GM21825 (cell line): Measurements from ENCODE around the gene RAB4A.

Experiments
- ATAC-seq: cut with Tn5 transposase; IDR thresholded peaks from one replicate; pipeline ENCODE4 v1.9.1; 2021; ENCODE audit warnings: mild to moderate bottlenecking, moderate library complexity; ENCODE audit not compliant: unreplicated experiment

RAB4A gene

DNA sequence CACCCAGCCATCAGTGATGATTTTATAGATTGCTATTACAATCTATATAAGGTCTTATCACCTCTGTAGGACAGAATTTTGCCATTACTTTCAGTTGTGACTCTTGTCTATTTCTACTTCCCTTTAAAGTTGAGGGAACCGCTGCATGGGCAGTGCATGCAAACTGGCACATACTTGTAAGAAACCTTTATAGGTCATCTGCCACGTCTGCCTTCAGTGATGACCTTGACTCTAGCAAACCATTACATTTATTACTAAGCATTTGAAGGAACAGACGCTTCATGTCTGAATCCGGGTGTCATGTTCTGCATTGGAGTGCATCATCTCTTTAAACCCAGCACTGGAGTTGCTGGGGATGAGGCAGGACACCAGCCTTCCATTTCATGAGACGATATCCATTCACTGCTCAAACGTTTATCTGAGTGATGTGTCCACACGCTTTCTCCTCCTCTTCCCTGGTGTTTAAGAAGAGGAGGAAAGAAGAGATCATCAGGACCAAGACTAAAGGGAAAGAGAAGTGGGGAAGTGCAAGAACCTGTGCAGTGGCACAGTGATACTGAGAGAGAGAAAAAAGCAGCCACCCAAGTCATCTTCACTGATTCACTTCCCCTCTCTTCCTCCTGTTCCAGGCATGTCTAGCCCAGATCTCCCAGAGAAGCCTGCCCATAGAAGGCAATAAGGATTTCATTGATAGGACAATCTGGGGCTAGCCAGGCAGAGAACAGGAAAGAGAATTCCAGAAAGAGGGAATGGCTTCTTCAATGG, 57.9 kb downstream of the RAB4A start:
- no peak for ATAC-seq

DNA sequence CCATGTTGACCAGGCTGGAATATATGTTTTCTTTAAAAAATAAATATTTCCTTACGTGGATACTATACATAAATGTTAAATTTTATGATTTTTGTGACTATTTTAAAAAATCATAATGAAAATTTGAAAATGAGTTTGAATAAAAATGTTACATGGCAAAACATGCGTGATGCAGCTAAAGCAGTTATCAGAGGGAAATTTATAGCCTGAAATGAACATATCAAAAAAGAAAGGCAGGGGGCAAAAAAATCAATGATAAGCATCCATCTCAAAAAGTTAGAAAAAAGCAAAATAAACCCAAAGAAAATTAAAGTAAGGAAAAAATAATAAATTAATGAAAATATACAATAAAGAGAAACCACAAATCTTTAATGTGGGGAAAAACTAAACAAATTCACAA, 63.4 kb downstream of the RAB4A start:
- no peak for ATAC-seq

DNA sequence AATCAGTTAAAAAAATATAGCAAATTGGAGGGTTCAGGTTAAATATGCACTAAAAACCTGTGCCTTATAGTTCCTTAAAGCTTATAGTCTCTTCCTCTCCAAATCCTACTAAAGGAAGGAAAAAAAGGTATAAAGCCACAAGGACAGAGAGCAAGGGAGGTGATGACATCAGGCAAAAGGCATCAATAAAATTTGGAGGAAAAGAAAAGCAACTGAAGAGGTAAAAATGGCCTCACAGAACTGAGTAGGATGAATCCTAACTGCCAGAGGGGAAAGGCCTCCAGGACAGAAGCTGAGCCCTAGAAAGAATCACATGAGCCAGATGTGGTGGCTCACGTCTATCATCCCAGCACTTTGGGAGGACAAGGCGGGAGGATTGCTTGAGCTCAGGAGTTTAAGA, 63.8 kb downstream of the RAB4A start:
- ATAC-seq = no peak

DNA sequence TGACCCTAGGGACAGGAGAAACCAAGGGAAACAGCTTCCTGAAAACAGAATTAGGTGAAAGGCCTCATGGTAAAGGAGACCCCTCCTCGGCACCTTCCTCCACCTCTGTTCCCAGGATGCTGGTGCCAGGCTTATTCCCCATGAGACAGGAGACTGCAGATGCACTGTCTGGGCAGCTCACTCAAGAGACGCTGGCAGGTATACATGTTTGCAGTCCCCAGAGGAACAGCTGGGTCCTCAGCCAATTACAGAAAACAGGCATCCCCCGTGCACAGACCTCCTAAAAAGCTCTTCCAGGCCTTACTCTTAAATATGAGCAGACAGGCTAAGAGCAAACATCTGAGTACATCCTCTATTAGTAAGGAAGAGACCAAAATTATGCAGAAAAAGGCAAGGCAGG, 65.4 kb downstream of the RAB4A start:
- no peak for ATAC-seq

DNA sequence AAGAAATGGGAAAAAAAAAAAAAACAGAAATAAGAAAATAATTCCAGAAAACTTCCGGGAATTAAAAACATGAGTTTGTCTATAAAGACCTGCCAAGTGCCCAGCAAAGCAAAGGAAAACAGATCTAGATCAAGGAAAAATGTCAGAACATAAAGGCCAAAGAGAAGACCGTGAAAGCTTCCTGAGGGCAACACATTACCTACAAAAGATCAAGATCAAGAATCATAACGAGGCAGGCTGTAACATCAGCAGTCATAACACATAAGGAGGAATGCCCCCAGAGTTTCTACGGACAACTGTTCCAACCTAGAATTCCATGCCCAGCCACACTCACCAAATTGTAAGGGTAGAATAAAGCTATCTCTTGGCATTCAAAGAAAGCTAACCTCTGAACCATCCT, 68.2 kb downstream of the RAB4A start:
- ATAC-seq = no peak

DNA sequence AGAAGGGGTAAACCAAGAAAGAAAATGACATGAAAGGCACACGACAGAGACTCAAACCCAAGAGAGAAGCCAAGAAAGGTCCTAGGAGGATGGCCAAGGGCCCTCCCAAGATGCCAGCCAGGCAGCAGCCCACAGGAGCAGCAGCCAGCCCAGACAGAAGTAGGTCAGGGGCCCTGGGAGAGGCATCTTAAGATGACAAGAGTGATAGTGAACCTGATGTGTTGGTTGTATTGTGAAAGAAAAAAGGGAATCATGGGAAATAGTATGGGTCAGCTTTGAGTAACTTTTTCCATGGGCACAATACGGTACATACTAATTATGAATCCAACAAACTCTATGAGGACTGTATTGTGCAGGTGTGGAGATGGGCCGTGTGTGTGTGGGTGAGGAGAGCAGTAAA, 68.6 kb downstream of the RAB4A start:
- ATAC-seq = no peak

DNA sequence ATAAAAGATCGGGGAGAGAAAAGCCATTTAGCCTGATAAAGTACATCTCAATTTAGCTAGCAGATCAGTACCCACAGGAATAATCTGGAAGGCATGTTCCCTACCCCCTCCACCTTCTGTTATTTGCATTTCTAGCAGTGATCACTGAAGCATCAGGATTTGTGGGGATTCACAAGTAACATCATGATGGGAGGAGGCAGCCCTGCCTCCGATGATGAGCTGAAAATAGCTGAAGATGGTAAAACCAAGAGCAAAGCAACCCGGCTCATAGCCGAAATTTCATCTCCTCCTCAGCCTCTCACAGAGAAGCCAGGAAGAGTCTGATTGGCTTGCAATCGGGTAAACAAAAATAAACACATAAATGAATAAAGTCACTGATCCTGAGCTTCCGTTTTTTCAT, 69.6 kb downstream of the RAB4A start:
- ATAC-seq = no peak

DNA sequence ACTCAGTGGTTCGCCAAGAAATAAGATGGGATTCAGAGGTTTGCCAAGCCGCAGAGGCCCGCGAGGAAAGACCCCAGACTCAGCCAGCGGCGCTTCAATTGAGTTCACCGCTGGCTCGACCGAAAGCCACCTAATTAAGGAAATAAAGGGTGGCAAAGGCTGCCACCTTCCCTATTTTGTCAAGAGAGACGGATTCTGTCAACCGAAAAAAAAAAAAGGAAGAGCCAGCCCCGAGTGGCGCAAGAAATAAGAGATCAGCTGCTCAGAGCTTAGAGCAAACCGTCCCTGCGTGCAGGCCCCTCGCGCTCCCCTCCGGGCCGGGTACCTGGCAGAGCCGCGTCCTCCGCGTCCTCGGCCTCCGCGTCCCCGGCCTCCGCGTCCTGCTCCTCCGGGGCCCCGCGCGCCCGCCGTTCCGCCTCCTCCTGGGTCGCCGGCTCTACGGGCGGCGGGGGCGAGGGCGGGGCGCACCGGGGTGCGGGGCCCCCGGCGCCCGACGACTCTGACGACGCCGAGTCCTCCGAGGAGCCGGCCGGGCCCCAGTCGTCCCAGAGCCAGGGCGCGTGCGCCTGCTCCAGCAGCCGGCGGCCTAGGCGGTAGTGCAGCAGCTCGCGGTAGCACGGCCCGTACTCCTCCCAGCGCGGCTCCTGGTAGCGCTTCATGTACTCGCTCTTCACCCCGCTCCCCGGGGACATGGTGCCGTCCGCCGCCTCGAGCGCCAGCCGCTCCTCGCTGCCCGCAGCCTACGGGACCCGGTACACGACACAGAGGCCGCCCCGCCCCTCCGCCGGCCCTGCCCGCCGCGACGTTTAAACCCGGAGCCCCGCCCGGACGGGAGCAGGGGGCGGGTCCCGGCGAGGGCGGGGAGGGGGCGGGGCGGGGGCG, 71.1 kb downstream of the RAB4A start:
- ATAC-seq = peak; percentile 67

DNA sequence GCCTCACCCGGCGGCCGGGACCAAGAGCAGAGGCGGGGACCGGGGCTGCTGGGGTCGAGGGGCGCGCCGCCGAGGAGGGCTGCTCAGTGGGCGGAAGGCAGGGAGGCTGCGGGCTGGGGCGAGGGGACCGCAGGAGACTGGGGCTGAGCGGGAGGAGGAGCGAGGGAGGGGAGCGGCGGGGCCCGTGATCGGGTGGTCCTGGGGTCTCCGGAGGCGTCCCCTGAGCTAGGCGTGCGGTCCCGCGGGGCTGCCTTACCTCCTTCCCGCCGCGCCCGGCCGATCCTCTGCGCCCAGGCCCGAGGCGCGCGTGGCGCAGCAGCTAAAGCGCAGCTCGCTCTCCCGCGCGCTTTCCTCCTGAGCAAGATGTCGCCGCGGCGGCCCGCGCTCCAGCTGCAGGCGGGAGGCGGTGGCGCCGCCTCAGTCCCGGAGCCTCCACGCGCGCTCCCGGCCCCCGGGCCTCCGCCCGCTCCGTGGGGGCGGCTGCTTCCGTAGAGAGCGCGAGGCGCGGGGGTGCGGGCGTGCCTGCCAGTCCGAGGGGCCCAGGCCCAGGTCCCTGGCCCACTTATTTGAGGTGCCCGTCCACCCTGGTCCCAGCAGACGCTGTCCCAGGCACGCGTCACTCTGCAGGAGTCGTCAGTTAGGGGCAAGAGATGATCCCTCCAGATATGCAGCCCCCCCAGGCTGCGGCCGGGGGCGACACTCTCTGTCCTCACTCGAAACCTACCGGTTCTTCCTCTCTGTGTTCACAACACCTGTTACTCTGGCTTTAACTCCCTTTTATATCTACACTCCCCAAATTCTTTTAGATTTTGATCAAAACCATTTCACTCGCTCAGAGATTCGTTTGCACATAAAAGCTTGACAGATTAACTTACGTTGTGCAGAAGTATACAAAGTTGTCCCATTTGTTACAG, 72.0 kb downstream of the RAB4A start, which contains the start of gene CCSAP:
CCSAP (minus strand) TSS at position 392 of the 914 bp plus-strand sequence. CDS start 582 bp downstream, outside the sequence.
- ATAC-seq = peak; percentile 42

DNA sequence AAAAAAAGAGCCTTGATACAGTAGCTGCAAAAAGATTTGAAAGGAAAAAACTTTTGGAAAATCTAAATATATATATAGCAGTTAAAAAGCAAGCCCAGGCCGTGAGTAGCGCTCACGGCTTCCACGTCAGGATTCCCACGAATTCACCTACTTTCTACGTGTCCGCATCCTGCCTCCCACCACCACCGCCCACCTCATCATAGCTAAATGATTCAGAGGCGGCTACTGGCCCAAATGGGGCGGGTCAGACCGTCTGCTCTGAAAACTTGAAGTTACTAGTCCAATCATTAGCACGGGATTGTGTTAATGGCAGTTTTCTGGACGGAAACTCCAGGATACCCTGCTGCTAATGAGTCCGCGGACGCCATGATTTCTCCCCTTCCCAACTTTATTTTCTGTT, 73.2 kb downstream of the RAB4A start:
- ATAC-seq = no peak

DNA sequence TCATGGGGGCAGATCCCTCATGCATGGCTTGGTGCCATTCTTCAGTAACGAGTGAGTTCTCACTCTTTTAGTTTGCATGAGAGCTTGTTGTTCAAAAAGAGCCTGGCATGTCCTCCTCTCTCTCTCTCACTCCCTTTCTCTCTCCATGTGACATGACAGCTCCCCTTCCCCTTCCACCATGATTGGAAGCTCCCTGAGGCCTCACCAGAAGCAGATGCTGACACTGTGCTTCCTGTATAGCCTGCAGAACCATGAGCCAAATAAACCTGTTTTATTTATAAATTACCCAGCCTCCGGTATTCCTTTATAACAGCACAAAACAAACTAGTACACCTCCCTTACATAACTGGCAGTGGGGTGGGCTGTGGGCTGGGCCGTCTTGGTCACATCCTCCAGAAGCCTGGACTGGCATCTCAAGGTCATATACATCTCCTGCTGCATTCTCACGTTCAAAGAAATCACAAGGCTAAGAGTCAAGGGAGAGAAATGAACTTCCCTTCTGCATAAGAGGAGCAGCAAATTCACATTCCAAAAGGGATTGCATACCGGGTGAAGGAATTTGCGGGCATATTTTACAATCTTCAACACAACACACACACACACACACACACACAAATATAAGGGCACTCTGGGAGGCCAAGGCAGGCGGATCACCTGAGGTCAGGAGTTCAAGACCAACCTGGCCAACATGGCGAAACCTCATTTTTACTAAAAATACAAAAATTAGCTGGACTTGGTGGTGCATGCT, 74.2 kb downstream of the RAB4A start:
- no peak for ATAC-seq

DNA sequence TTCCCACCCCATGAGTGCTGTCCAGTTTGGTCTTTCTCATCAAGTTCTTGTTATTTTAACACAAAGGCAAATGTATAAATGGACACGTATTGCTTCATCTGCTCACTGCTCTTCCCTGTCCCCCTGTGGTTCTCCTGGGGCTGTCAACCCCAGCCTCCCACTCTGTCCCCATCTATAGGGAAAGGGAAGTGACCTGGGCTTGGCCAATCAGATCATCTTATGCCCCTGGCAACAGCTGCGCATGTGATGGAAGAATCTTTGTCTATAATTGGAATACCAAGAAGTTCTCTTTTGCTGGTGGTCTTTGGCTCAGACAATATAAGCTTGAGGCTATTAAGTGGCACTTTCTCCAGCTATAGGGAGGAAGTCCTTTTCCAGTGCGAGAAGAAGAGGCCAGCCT, 76.6 kb downstream of the RAB4A start:
- no peak for ATAC-seq

DNA sequence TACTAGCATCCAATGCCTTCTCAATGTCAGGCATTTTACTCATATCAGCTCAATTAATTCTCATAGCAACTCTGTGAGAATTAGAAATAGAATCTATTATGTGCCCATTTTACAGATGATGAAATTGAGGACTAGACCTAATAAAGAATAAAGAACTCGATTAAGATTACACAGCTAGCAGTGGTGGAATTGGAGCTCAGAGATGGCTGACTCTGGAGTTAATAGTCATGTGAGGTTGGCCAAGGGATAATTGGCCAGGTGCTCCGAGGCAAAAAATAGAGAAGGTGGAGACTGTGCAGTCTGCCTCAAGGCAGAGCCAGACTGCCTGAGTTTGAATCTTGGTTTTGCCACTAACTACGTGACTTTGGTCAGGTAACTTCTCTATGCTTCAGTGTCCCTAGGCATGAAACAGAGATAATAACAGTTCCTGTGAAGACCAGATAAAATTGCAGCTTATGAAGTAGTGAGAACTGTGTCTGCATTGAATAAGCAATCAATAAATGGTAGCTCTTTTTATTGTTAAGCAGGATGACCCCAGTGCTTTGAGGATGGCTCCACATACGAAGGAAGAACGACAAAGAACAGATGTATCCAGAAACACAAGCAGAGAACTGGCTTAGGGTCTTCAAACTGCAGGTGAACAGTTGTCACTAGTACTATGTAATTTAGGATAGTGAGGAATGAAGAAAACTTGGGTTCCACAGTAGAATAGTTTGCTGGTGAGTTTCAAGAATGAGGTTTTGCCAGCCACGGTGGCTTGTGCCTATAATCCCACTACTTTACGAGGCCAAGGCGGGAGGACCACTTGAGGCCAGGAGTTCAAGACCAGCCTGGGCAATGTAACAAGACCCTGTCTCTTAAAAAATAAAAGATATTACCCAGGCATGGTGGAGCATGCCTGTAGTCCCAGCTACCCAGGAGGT, 78.8 kb downstream of the RAB4A start:
- no peak for ATAC-seq

DNA sequence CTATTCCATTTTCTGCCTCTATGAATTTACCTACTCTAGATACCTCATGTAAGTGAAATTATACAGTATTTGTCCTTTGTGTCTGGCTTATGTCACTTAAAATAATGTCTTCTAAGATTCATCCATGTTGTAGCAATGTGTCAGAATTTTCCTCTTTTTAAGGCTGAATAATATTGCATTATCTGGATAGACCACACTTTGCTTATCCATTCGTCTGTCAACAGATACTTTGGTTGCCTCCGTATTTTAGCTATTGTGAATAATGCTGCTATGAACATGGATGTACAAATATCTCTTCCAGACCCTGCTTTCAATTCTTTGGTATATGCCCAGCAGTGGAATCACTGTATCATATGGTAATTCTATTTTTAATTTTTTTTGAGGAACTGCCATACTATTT, 82.1 kb downstream of the RAB4A start:
- no peak for ATAC-seq

DNA sequence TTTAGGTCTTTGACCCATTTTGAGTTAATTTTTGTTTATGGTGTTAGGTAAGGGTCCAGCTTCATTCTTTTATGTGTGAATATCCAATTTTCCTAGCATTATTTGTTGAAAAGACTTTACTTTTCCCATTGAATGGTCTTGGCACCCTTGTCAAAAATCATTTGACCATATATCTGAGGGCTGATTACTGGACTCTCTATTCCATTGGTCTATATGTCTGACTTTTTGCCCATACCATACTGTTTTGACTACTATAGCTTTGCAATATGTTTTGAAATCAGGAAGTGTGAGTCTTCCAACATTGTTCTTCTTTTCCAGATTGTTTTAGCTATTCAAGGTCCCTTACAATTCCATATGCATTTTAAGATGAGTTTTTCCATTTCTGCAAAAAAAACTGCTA, 83.3 kb downstream of the RAB4A start:
- no peak for ATAC-seq
